Measurements from ENCODE around the gene AGFG1. TPM values are rescaled to one million over a fixed set of nuclear protein-coding genes. Genes with fewer than 3 reads are reported as not detected.
A peak's percentile ranks its signal among the peaks of the same experiment; 100 is the strongest.

AGFG1 gene, protein sequence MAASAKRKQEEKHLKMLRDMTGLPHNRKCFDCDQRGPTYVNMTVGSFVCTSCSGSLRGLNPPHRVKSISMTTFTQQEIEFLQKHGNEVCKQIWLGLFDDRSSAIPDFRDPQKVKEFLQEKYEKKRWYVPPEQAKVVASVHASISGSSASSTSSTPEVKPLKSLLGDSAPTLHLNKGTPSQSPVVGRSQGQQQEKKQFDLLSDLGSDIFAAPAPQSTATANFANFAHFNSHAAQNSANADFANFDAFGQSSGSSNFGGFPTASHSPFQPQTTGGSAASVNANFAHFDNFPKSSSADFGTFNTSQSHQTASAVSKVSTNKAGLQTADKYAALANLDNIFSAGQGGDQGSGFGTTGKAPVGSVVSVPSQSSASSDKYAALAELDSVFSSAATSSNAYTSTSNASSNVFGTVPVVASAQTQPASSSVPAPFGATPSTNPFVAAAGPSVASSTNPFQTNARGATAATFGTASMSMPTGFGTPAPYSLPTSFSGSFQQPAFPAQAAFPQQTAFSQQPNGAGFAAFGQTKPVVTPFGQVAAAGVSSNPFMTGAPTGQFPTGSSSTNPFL
- polyA plus RNA-seq (2013, experiment 1 of 2), result 46.2 TPM
- 47.7 TPM for polyA plus RNA-seq (2013, experiment 2 of 2)

DNA sequence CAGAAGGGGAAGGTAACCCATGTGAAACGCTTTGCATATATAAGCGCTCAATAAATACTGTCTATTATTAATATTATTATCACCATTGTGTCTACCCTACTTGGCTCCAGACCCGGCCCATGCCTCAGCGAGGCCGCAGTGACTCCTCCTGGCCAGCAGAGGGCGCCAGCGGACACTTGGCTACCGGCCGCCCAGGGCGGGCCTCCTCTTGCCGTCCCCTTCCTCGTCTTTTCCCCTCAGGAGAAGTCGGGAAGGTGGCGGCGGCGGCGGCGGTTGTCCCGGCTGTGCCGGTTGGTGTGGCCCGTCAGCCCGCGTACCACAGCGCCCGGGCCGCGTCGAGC is at the start of gene AGFG1:
Gene AGFG1 (plus strand): TSS at position 233 of the 341 bp plus-strand sequence. CDS start 266 bp downstream, outside the sequence.
- Histone ChIP-seq H3K4me2 (ENCODE audit: insufficient read depth, low read length, poor library complexity, severe bottlenecking) (peak within 1 kb of the TSS; percentile 78), H4K8ac (ENCODE audit: low read depth, low read length) (no peak within 1 kb of the TSS), H3K9me3 (replicated peaks in 1 of 2; ENCODE audit: control insufficient read depth in 2 of 2, insufficient read depth in 1 of 2, low read depth in 1 of 2, low read length in 2 of 2) (no peaks in the 10 kb centered on the region), H3K23ac (ENCODE audit: low read depth, low read length, poor library complexity) (peak within 1 kb of the TSS; percentile 68), H2AK5ac (ENCODE audit: low read depth, low read length) (peak within 1 kb of the TSS; percentile 70), H3K36me3 (replicated peaks in 1 of 2; ENCODE audit: control insufficient read depth in 2 of 2, insufficient read depth in 2 of 2, low read length in 2 of 2) (peaks cover 0 to 9% of the 10 kb centered on the region in 2 donors), H3K18ac (ENCODE audit: low read length) (peak within 1 kb of the TSS; percentile 97), H2BK12ac (ENCODE audit: low read length) (no peak within 1 kb of the TSS), H3K4me1 (ENCODE audit: control insufficient read depth in 2 of 2, insufficient read depth in 1 of 2, low read depth in 1 of 2, low read length in 2 of 2) (peaks cover 0 to 10% of the 10 kb centered on the region in 2 donors), H2BK15ac (ENCODE audit: low read length) (no peak within 1 kb of the TSS), H3K9ac (ENCODE audit: low read depth, low read length, poor library complexity) (peak within 1 kb of the TSS; percentile 97), H3K79me1 (ENCODE audit: low read depth, low read length) (no peaks in the 10 kb centered on the region), H3K27ac (replicated peaks; ENCODE audit: low read length) (peak within 1 kb of the TSS; percentile 78), H3K4ac (ENCODE audit: low read length) (no peak within 1 kb of the TSS), H3K4me3 (ENCODE audit: low read length in 2 of 2) (peak within 1 kb of the TSS; percentile 95 to 99), H3K14ac (ENCODE audit: low read length) (no peak within 1 kb of the TSS), H2BK5ac (ENCODE audit: low read length) (peak within 1 kb of the TSS; percentile 53), H4K91ac (ENCODE audit: low read depth, low read length, poor library complexity) (no peak within 1 kb of the TSS), H2AFZ (ENCODE audit: low read length) (peak within 1 kb of the TSS; percentile 87), H3K27me3 (ENCODE audit: control insufficient read depth in 3 of 3, insufficient read depth in 3 of 3, low read depth in 1 of 3, low read length in 3 of 3) (no peaks in the 10 kb centered on the region), H2BK120ac (ENCODE audit: low read depth, low read length) (no peak within 1 kb of the TSS)
- DNase-seq (ENCODE audit: low spot score), result peak; percentile 77
- WGBS, 2 donors (ENCODE audit: extremely low coverage in 2 of 2, insufficient read length in 2 of 2, insufficient replicate concordance in 1 of 2), result no CpG with 5 or more reads among the region's 28 CpGs

DNA sequence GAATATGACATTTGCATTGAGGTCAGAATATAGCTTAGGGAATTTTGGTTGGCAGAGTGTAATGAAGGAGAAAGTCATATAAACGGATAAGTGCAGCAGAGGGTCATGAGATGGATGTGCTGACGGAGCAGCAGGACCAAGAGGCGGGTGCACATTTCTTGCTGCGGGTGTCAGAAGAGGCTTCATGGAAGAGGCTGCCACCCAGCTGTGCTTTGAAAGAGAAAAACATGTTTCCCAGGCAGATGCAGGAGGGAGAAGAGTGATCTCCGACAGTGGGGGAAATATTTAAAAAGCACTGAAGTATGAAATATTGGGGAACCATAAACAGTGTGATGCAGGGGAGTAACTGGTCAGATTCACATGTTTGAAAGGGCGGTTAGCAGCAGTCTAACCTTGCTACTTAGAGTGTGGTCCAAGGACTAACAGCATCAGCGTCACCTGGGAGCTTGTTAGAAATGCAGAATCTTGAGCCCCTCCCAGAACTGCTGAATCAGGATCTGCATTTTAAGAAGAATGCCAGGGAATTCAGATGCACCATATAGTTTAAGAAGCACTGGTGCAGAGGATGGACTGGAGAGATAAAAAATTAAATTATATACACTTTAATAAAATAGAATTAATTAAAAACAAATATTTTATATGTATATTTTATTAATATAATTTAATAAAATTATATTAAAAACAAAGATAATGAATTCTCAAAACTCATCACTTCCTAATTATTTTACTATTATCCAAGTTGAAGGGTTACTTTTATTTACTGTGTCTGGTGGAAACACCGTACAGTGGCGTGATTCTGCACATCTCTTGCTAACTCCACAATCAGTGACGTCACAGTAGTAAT is 48.1 kb upstream of the AGFG1 start:
- no peak overlapping the region for H3K18ac ChIP-seq (ENCODE audit: low read length)
- H3K9me3 ChIP-seq (replicated peaks in 1 of 2; ENCODE audit: control insufficient read depth in 2 of 2, insufficient read depth in 1 of 2, low read depth in 1 of 2, low read length in 2 of 2), result no peaks in the 10 kb centered on the region
- no peak overlapping the region for H2BK120ac ChIP-seq (ENCODE audit: low read depth, low read length)
- H3K79me1 ChIP-seq (ENCODE audit: low read depth, low read length), result no peaks in the 10 kb centered on the region
- H3K4me1 ChIP-seq (ENCODE audit: control insufficient read depth in 2 of 2, insufficient read depth in 1 of 2, low read depth in 1 of 2, low read length in 2 of 2), result no peaks in the 10 kb centered on the region
- no peak overlapping the region for H2BK15ac ChIP-seq (ENCODE audit: low read length)
- H3K4me3 ChIP-seq (ENCODE audit: low read length in 2 of 2), result no peak overlapping the region
- no peak for DNase-seq (ENCODE audit: low spot score)
- no peak overlapping the region for H4K91ac ChIP-seq (ENCODE audit: low read depth, low read length, poor library complexity)
- H3K9ac ChIP-seq (ENCODE audit: low read depth, low read length, poor library complexity), result no peak overlapping the region
- H3K4ac ChIP-seq (ENCODE audit: low read length), result no peak overlapping the region
- no peak overlapping the region for H3K23ac ChIP-seq (ENCODE audit: low read depth, low read length, poor library complexity)
- no peak overlapping the region for H2AK5ac ChIP-seq (ENCODE audit: low read depth, low read length)
- H2AFZ ChIP-seq (ENCODE audit: low read length), result peak overlapping the region; percentile 53
- H3K27me3 ChIP-seq (ENCODE audit: control insufficient read depth in 3 of 3, insufficient read depth in 3 of 3, low read depth in 1 of 3, low read length in 3 of 3), result no peaks in the 10 kb centered on the region
- no peak overlapping the region for H3K27ac ChIP-seq (replicated peaks; ENCODE audit: low read length)
- no peak overlapping the region for H2BK5ac ChIP-seq (ENCODE audit: low read length)
- no peaks in the 10 kb centered on the region for H3K36me3 ChIP-seq (replicated peaks in 1 of 2; ENCODE audit: control insufficient read depth in 2 of 2, insufficient read depth in 2 of 2, low read length in 2 of 2)
- H3K14ac ChIP-seq (ENCODE audit: low read length), result no peak overlapping the region
- H2BK12ac ChIP-seq (ENCODE audit: low read length), result no peak overlapping the region
- WGBS, 2 donors (ENCODE audit: extremely low coverage in 2 of 2, insufficient read length in 2 of 2, insufficient replicate concordance in 1 of 2), result no CpG with 5 or more reads among the region's 10 CpGs
- no peak overlapping the region for H3K4me2 ChIP-seq (ENCODE audit: insufficient read depth, low read length, poor library complexity, severe bottlenecking)
- H4K8ac ChIP-seq (ENCODE audit: low read depth, low read length), result no peak overlapping the region

DNA sequence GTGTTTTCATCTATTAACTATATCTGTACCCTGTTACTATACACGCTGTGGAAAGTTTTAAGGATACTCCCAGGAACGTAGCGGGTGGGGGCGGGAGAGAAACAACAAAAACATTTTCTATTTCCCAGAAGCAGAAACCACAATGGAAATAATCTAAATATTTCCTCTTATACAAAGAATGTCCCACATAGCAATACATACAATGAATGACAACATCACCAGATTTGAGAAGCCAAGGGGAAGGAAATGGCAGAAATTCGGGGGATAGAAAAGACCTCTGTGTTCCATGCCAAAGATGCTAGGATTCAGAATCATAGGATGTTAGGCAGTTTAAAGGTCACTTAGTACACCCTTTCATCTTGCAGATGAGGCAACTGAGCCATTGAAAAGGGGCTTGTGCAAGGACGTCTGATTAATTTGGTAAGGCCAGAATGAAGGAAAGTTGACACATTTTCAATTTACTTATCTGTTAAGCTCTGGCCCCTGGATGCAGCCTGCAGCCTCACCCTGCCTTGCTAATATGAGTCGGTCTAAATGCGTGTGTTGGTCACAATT is 43.1 kb upstream of the AGFG1 start:
- Histone ChIP-seq H3K18ac (ENCODE audit: low read length) (no peak overlapping the region), H2BK120ac (ENCODE audit: low read depth, low read length) (no peak overlapping the region), H3K4me3 (ENCODE audit: low read length in 2 of 2) (no peak overlapping the region), H2BK15ac (ENCODE audit: low read length) (no peak overlapping the region), H3K9ac (ENCODE audit: low read depth, low read length, poor library complexity) (no peak overlapping the region), H2BK12ac (ENCODE audit: low read length) (no peak overlapping the region), H3K4me1 (ENCODE audit: control insufficient read depth in 2 of 2, insufficient read depth in 1 of 2, low read depth in 1 of 2, low read length in 2 of 2) (no peaks in the 10 kb centered on the region), H3K4me2 (ENCODE audit: insufficient read depth, low read length, poor library complexity, severe bottlenecking) (no peak overlapping the region), H3K4ac (ENCODE audit: low read length) (no peak overlapping the region), H3K27ac (replicated peaks; ENCODE audit: low read length) (no peak overlapping the region), H3K23ac (ENCODE audit: low read depth, low read length, poor library complexity) (no peak overlapping the region), H2AK5ac (ENCODE audit: low read depth, low read length) (no peak overlapping the region), H2AFZ (ENCODE audit: low read length) (no peak overlapping the region), H3K27me3 (ENCODE audit: control insufficient read depth in 3 of 3, insufficient read depth in 3 of 3, low read depth in 1 of 3, low read length in 3 of 3) (peaks cover 0 to 3% (median 0%) of the 10 kb centered on the region in 3 experiments), H2BK5ac (ENCODE audit: low read length) (no peak overlapping the region), H3K9me3 (replicated peaks in 1 of 2; ENCODE audit: control insufficient read depth in 2 of 2, insufficient read depth in 1 of 2, low read depth in 1 of 2, low read length in 2 of 2) (peaks cover 0 to 7% of the 10 kb centered on the region in 2 donors), H3K14ac (ENCODE audit: low read length) (no peak overlapping the region), H3K36me3 (replicated peaks in 1 of 2; ENCODE audit: control insufficient read depth in 2 of 2, insufficient read depth in 2 of 2, low read length in 2 of 2) (no peaks in the 10 kb centered on the region), H4K91ac (ENCODE audit: low read depth, low read length, poor library complexity) (no peak overlapping the region), H3K79me1 (ENCODE audit: low read depth, low read length) (peaks cover 2% of the 10 kb centered on the region), H4K8ac (ENCODE audit: low read depth, low read length) (no peak overlapping the region)
- no peak for DNase-seq (ENCODE audit: low spot score)
- WGBS, 2 donors (ENCODE audit: extremely low coverage in 2 of 2, insufficient read length in 2 of 2, insufficient replicate concordance in 1 of 2), result no CpG with 5 or more reads among the region's 8 CpGs

All from neuronal stem cell (in vitro differentiated cells).